NCI-H2081 treated with DMSO at 0.1 percent for 48 hours (cell line): ENCODE measurements around the gene CYLD.

Experiments
- DNase-seq: peaks from one replicate; lab custom pipeline; 2025; lab: John Stamatoyannopoulos, UW

CYLD gene

DNA sequence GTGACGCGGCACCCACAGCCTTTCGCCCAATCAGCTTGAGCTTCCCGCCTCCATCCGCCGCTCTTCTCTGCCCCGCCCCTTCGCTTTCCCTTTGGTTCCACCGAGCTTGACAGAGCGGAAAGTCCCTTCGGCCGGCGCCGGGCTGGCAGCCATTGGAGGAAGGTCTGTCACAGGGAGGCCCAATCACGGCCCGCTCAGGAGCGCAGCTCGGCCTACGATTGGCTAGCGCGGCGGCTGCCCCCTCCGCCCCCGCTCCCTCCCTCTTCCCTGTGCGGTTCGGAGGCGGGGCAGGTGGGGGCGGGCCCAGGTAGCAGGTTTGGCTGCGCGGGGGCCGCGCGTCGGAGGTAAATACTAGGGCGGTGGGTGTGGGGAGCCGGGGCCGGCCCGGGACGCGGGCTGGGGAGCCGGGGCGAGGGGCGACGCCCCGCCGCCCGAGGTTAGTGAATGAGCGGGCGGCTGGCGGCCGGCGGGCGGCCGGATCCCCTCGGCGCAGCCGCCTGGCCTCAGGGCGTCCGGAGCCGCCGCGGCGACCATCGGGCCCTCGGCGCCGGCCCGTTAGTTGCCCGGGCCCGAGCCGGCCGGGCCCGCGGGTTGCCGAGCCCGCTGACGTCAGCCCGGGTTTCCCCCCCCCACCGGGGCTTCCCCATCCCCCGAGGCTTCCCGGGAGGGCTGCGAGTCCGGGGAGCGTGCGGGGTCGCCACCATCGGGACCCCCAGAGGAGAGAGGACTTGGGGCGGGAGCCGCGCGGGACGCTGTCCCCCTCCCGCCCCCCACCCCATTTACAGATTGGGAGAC, at the start of gene CYLD:
CYLD (plus strand) TSS at position 306 of the 795 bp plus-strand sequence. CDS start 7,613 bp downstream, outside the sequence.
- DNase-seq = peak; percentile 88

- DNase-seq = no peak
Measured at GRCh38 chr16:50692644-50692998, 49.3 kb upstream of the CYLD start.

- DNase-seq = no peak
Measured at GRCh38 chr16:50692999-50693781, 48.7 kb upstream of the CYLD start, which contains the start of gene NOD2. NOD2 (plus strand) TSS chr16:50693606; CDS start chr16:50699496, 5,890 bp downstream.

GRCh38 chr16:50694206-50694605, 47.7 kb upstream of the CYLD start:
- DNase-seq = no peak

DNA sequence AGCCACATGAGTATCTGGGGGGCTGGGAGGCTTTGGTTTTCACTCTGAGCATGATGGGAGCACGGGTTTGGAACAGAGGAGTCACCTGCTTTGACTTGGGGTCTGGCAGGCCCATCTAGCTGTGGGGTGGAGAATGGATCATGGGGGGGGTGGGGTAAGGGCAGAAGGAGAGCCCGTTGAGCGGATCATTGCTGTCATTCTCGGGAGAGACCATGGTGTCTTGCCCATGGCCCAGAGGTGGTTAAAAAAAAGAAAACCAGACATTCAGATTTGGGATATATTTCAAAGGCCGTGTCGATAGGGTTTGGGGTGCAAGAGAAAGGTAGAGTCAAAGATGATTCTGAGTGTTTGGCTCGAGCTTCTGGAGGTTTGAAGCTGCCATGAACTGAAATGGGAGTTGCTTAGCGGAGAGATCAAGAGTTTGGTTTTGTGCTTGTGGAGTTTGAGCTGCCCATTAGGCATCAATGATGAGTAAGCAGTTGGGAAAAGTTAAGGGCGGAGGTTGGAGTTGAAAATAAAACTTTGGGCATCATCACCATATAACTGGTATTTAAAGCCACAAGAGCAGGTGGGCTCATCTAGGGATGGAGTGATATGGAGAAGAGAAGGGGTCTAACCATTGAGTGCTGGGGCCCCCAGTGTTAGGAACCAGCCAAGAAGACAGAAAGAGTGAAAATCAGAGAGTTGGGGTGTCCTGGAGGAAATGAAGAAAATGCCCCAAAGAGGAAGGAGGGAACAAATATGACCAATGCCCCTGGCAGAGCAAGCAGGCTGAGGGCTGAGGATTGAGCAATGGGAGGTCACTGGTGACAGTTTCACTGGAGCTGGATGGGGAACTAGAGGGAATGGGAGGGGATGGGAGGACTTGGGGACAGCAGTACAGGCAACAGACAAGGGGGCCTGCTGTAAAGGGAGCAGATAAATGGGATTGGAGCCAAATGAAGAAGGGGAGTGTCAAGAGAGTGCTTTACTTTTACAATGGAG, 46.6 kb upstream of the CYLD start:
- DNase-seq = no peak

- no peak for DNase-seq
Measured at GRCh38 chr16:50696126-50696525, 45.8 kb upstream of the CYLD start.

- no peak for DNase-seq
Measured at GRCh38 chr16:50696575-50697420, 45.1 kb upstream of the CYLD start.

DNA sequence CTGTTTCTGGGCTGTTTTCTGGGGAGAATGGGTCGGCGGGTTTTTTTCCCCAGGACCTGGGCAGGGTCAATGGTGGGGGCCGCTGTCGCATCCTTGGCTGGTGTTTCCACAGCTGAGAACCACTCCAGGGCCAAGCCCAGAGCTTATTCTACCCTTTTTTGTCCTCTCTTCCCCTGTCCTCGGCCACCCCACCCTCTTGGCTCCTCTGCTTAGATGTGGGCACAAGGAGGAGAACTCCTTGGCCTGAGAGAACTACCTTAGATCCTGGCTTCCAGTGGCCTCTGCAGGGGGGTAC, 44.5 kb upstream of the CYLD start:
- no peak for DNase-seq

GRCh38 chr16:50697881-50698767, 43.8 kb upstream of the CYLD start:
- DNase-seq = no peak

DNA sequence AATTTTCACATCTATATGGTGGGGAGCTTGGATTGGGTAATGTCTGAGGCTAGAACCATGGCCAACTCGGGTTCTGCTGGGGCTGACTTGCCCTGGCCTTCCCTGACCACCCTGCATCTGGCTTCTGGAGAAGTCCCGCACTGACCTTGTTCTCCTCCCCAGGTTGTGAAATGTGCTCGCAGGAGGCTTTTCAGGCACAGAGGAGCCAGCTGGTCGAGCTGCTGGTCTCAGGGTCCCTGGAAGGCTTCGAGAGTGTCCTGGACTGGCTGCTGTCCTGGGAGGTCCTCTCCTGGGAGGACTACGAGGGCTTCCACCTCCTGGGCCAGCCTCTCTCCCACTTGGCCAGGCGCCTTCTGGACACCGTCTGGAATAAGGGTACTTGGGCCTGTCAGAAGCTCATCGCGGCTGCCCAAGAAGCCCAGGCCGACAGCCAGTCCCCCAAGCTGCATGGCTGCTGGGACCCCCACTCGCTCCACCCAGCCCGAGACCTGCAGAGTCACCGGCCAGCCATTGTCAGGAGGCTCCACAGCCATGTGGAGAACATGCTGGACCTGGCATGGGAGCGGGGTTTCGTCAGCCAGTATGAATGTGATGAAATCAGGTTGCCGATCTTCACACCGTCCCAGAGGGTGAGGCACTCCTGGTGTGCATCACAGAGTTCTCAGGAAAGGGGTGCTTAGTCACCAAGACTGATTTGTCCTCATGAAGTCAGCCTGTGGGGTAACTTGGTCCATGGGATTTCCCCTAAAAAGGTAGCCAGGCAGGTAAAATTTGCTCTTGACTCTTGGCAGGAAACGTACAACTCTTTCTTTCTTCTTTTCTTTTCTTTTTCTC, 42.3 kb upstream of the CYLD start:
- no peak for DNase-seq

DNA sequence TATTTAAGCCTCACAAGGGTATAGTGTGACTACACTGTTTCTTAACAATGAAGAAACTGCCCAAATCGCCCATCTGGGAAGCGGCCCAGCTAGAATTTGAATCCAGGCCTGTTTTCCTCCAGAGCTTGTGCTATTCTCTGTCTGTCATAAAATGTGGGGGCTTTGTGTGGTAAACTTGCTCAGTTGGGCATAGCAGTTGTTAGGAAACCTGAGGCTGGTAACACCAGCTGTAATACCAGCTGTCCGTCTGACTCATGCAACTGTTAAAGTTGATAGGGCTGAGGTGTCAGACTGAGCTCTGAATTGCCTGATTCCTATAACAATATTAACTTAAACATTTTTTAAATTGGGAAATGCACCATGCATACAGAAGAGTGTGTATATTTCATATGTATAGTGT, 39.2 kb upstream of the CYLD start:
- DNase-seq = no peak

GRCh38 chr16:50704245-50704644, 37.6 kb upstream of the CYLD start:
- no peak for DNase-seq

GRCh38 chr16:50705436-50706110, 36.3 kb upstream of the CYLD start:
- no peak for DNase-seq

- DNase-seq = no peak
Measured at GRCh38 chr16:50706250-50706649, 35.6 kb upstream of the CYLD start.

GRCh38 chr16:50708373-50709060, 33.4 kb upstream of the CYLD start:
- DNase-seq = no peak

DNA sequence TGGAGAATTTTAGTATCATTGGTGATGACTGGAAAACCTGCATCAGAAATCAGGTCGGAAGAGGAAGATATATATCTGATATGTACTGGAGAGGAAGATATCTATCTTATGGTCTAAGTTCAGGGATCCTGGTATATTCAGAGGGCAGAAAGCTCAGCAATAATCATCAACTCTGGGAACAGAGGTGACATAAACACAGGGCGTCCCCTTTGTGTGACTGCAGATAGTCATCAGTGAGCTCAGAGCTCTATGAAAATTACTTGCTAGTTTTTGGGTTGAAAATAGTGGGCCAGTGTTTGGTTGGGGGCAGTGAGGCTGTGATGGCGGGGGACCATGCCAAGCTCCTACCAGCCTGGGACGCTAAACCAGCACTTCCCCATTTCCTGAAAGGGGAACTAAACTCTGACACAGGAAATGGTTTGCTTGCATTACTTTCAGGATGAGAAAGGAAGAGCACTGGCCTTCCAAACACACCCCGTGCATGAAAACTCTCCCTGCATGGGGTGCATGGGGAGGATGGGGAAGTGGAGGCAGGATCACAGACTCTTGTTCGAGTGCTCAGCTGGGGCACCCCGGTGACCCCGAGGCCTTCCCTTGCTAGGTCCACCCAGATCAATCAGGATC, 32.7 kb upstream of the CYLD start:
- DNase-seq = no peak

- no peak for DNase-seq
Measured at GRCh38 chr16:50709980-50710379, 31.9 kb upstream of the CYLD start.

DNA sequence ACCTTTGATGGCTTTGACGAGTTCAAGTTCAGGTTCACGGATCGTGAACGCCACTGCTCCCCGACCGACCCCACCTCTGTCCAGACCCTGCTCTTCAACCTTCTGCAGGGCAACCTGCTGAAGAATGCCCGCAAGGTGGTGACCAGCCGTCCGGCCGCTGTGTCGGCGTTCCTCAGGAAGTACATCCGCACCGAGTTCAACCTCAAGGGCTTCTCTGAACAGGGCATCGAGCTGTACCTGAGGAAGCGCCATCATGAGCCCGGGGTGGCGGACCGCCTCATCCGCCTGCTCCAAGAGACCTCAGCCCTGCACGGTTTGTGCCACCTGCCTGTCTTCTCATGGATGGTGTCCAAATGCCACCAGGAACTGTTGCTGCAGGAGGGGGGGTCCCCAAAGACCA, 30.8 kb upstream of the CYLD start:
- DNase-seq = no peak
